Colonic mucosa (tissue), 4 donors: Measurements from ENCODE around the gene PHACTR3. TPM values are rescaled to one million over a fixed set of nuclear protein-coding genes. Genes with fewer than 3 reads are reported as not detected.

Source experiments
- DNase-seq: peaks from one replicate; pipeline ENCODE4 v3.0.0-alpha.2; 2020
- H3K27ac ChIP-seq: fragments of 200-600 bp; one replicate; pipeline ENCODE4 v1.8.0; 2021
- H3K27me3 ChIP-seq: fragments of 200-600 bp; one replicate; pipeline ENCODE4 v1.8.0; 2021
- H3K36me3 ChIP-seq: fragments of 200-600 bp; one replicate; pipeline ENCODE4 v1.8.0; 2021
- H3K4me1 ChIP-seq: fragments of 200-600 bp; one replicate; pipeline ENCODE4 v1.8.0; 2021; ENCODE audit warnings: mild to moderate bottlenecking
- H3K4me3 ChIP-seq: fragments of 200-600 bp; one replicate; pipeline ENCODE4 v1.8.0; 2021
- H3K9ac ChIP-seq, 2 donors: one replicate each; pipeline ENCODE4 v1.7.0; 2013; ENCODE audit warnings: control low read depth in 2 of 2, low read depth in 2 of 2, low read length in 2 of 2
- H3K9me3 ChIP-seq: fragments of 200-600 bp; one replicate; pipeline ENCODE4 v1.8.0; 2021
- CTCF ChIP-seq: fragments of 200-600 bp; IDR thresholded peaks from one replicate; pipeline ENCODE4 v1.8.0; 2022; ENCODE audit warnings: antibody characterized with exemption, mild to moderate bottlenecking
- intact Hi-C: fragments of 100-400 bp; cut with DNase I; formaldehyde crosslinking; loops from one replicate; pipeline ENCODE4 v1.14.1; 2022
- total RNA-seq, 2 donors: library from RNA; stranded (reverse); fragmentation: NEBNext Ultra II Directional in 1 of 2; extraction: Animal tissue kit (Norgen Biotek cat#: 25700) in 1 of 2; gene quantifications; one replicate each; pipeline ENCODE4 v1.2.1, GENCODE V29; 2021
- donor health status: healthy.
- donor health status: DM: no; HTN: no; CAD: no.
- donor health status: DM: no; HTN: no; CAD: no.

The PHACTR3 gene
- total RNA-seq, 2 donors from 2014 or later: 0.44 to 0.53 TPM

GRCh38 chr20:59721386-59721785 is 117.0 kb downstream of the PHACTR3 start:
- no peaks in the 10 kb centered on the region for H3K9me3 ChIP-seq
- H3K4me1 ChIP-seq: no peaks in the 10 kb centered on the region
- no peak for TF ChIP-seq CTCF
- no peak overlapping the region for H3K4me3 ChIP-seq
- no peaks in the 10 kb centered on the region for H3K27me3 ChIP-seq
- no peak overlapping the region for H3K9ac ChIP-seq
- intact Hi-C loops: no loop called here
- no peak for DNase-seq
- H3K27ac ChIP-seq: no peak overlapping the region
- H3K36me3 ChIP-seq: no peaks in the 10 kb centered on the region

- Histone ChIP-seq H3K27ac (no peak overlapping the region), H3K4me1 (no peaks in the 10 kb centered on the region), H3K4me3 (no peak overlapping the region), H3K9ac (no peak overlapping the region), H3K9me3 (no peaks in the 10 kb centered on the region), H3K36me3 (no peaks in the 10 kb centered on the region), H3K27me3 (no peaks in the 10 kb centered on the region)
- TF ChIP-seq CTCF: no peak
- peak; percentile 9 for DNase-seq
- intact Hi-C loops: no loop called here
These were observed 118.8 kb downstream of the PHACTR3 start for GRCh38 chr20:59723108-59723500.

- H3K27me3 ChIP-seq: no peaks in the 10 kb centered on the region
- DNase-seq: peak; percentile 5
- intact Hi-C loops: no loop called here
These were observed 119.5 kb downstream of the PHACTR3 start for GRCh38 chr20:59723607-59724456.

GRCh38 chr20:59724457-59725366 is 120.4 kb downstream of the PHACTR3 start:
- Histone ChIP-seq H3K27ac (no peak overlapping the region), H3K4me3 (no peak overlapping the region), H3K9me3 (no peaks in the 10 kb centered on the region), H3K27me3 (no peaks in the 10 kb centered on the region), H3K9ac (no peak overlapping the region), H3K36me3 (no peaks in the 10 kb centered on the region), H3K4me1 (no peaks in the 10 kb centered on the region)
- intact Hi-C loops: no loop called here
- TF ChIP-seq CTCF: no peak
- DNase-seq: peak; percentile 6

More at GRCh38 chr20:59723607-59724456, 119.5 kb downstream of the PHACTR3 start:
- H3K9ac ChIP-seq: no peak overlapping the region
- H3K9me3 ChIP-seq: no peaks in the 10 kb centered on the region
- no peak overlapping the region for H3K27ac ChIP-seq
- no peaks in the 10 kb centered on the region for H3K4me1 ChIP-seq
- H3K36me3 ChIP-seq: no peaks in the 10 kb centered on the region
- no peak for TF ChIP-seq CTCF
- no peak overlapping the region for H3K4me3 ChIP-seq

GRCh38 chr20:59725476-59726280 is 121.3 kb downstream of the PHACTR3 start:
- H3K9ac ChIP-seq: no peak overlapping the region
- no peaks in the 10 kb centered on the region for H3K27me3 ChIP-seq
- no peaks in the 10 kb centered on the region for H3K4me1 ChIP-seq
- no peak overlapping the region for H3K4me3 ChIP-seq
- H3K27ac ChIP-seq: no peak overlapping the region
- intact Hi-C loops: no loop called here
- no peaks in the 10 kb centered on the region for H3K36me3 ChIP-seq
- H3K9me3 ChIP-seq: no peaks in the 10 kb centered on the region
- peak; percentile 8 for DNase-seq
- TF ChIP-seq CTCF: no peak
